Measurements from ENCODE around the gene DROSHA. TPM values are rescaled to one million over a fixed set of nuclear protein-coding genes. Genes with fewer than 3 reads are reported as not detected.

Gene DROSHA
- total RNA-seq, 3 donors from 2014 or later (not counting 1 experiment from before 2014, with no cell fraction given), result 44.9 to 55.9 (median 50.5) TPM

GRCh38 chr5:31410089-31410488 is 121.8 kb downstream of the DROSHA start:
- no peaks in the 10 kb centered on the region for H3K27me3 Mint-ChIP-seq (ENCODE audit: low read depth in 2 of 2)
- no peak overlapping the region for H3K27ac Mint-ChIP-seq
- Histone ChIP-seq H3K9me3 (ENCODE audit: control insufficient read depth, insufficient read depth, low read length) (no peaks in the 10 kb centered on the region), H3K4me3 (ENCODE audit: low read length) (no peak overlapping the region), H3K27ac (ENCODE audit: low read length) (no peak overlapping the region), H3K36me3 (ENCODE audit: control insufficient read depth, insufficient read depth, low read length) (peaks cover 66% of the 10 kb centered on the region), H3K27me3 (ENCODE audit: control insufficient read depth, insufficient read depth, low read length) (no peaks in the 10 kb centered on the region), H3K4me1 (ENCODE audit: control insufficient read depth, insufficient read depth, low read length) (no peaks in the 10 kb centered on the region)
- no peak for TF ChIP-seq CTCF (IDR thresholded peaks at IDR 0.05)
- ATAC-seq (no peak), DNase-seq (no peak)
- H3K9me3 Mint-ChIP-seq, result no peaks in the 10 kb centered on the region
- peaks cover 0 to 5% of the 10 kb centered on the region in 2 donors for H3K4me1 Mint-ChIP-seq
- WGBS (ENCODE audit: insufficient coverage), result 100% methylated on average over 1 of the region's 5 CpGs
- peaks cover 27% of the 10 kb centered on the region for H3K36me3 Mint-ChIP-seq
- H3K4me3 Mint-ChIP-seq, result no peak overlapping the region
- intact Hi-C loops (cut with micrococcal nuclease), result no loop called here

DNA sequence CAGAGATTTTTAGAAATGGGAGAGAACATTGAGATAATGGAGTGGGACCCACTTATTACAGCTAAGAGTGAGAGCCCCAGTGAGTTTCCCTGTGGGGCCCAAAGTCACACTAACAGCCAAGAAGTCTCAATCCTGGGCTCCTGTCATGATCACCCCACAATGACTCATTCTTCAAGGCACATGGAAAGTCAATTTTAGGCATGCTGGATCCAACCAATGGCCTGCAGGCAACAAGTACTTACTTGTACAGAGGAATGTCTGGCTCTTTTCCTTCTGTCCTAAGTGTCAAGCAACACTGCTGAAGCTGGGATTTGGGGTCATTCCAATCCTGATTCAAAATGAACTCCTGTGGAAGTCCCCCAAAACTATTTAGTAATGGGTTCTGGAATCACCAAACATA is 123.1 kb downstream of the DROSHA start:
- no peaks in the 10 kb centered on the region for H3K9me3 Mint-ChIP-seq
- no peak overlapping the region for H3K4me3 Mint-ChIP-seq
- H3K27me3 Mint-ChIP-seq (ENCODE audit: low read depth in 2 of 2), result no peaks in the 10 kb centered on the region
- DNase-seq (no peak), ATAC-seq (no peak)
- no peak for TF ChIP-seq CTCF (IDR thresholded peaks at IDR 0.05)
- H3K4me1 ChIP-seq (ENCODE audit: control insufficient read depth, insufficient read depth, low read length), result no peaks in the 10 kb centered on the region
- peaks cover 70% of the 10 kb centered on the region for H3K36me3 ChIP-seq (ENCODE audit: control insufficient read depth, insufficient read depth, low read length)
- H3K36me3 Mint-ChIP-seq, result peaks cover 36% of the 10 kb centered on the region
- H3K4me3 ChIP-seq (ENCODE audit: low read length), result no peak overlapping the region
- no peak overlapping the region for H3K27ac Mint-ChIP-seq
- intact Hi-C loops (cut with micrococcal nuclease), result no loop called here
- no peak overlapping the region for H3K27ac ChIP-seq (ENCODE audit: low read length)
- no peaks in the 10 kb centered on the region for H3K27me3 ChIP-seq (ENCODE audit: control insufficient read depth, insufficient read depth, low read length)
- H3K4me1 Mint-ChIP-seq, result peaks cover 0 to 3% of the 10 kb centered on the region in 2 donors
- H3K9me3 ChIP-seq (ENCODE audit: control insufficient read depth, insufficient read depth, low read length), result no peaks in the 10 kb centered on the region

DNA sequence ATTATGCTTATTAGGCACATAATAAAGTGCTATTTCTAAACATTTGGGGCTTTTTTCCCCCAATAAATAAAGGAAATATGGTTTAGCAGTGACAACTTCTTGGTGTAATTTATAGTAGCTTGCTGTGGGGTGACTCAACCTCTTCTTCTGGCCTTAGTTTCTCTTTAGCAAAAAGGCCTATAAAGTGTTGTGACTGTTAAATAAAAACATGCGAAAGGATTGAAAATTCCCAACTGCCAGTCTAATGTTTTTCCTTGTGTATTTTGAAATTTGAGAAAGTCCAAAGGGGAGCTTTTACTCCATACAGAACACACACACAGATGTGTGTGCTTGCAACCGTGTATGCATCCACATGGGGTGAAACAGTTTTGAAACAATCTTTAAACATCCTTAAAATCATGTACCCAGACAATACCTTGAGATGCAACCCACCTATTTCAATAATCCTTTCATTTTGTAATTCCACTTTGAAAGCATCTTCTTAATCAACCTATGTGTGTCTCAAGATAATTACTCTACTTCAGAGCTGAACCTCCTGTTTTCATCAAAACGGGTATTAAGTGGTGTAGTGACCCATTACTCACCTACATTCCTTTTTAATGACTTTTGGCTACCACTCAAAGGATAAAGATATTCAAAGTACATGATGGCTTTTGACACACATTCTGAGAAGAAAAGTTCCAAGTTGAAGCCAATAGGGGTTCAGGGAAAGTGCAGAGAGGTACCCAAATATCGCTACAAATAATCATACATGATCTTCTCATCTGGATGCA is 123.8 kb downstream of the DROSHA start:
- no peak overlapping the region for H3K4me3 ChIP-seq (ENCODE audit: low read length)
- H3K9me3 Mint-ChIP-seq, result no peaks in the 10 kb centered on the region
- no peak for DNase-seq
- no peak overlapping the region for H3K4me3 Mint-ChIP-seq
- peaks cover 69% of the 10 kb centered on the region for H3K36me3 ChIP-seq (ENCODE audit: control insufficient read depth, insufficient read depth, low read length)
- no peak overlapping the region for H3K27ac ChIP-seq (ENCODE audit: low read length)
- H3K27ac Mint-ChIP-seq, result no peak overlapping the region
- intact Hi-C loops (cut with micrococcal nuclease), result no loop called here
- 96% methylated on average over 3 of the region's 4 CpGs for WGBS (ENCODE audit: insufficient coverage)
- no peak for ATAC-seq
- H3K27me3 ChIP-seq (ENCODE audit: control insufficient read depth, insufficient read depth, low read length), result no peaks in the 10 kb centered on the region
- peaks cover 36% of the 10 kb centered on the region for H3K36me3 Mint-ChIP-seq
- H3K27me3 Mint-ChIP-seq (ENCODE audit: low read depth in 2 of 2), result no peaks in the 10 kb centered on the region
- no peak for TF ChIP-seq CTCF (IDR thresholded peaks at IDR 0.05)
- H3K9me3 ChIP-seq (ENCODE audit: control insufficient read depth, insufficient read depth, low read length), result no peaks in the 10 kb centered on the region
- no peaks in the 10 kb centered on the region for H3K4me1 Mint-ChIP-seq
- H3K4me1 ChIP-seq (ENCODE audit: control insufficient read depth, insufficient read depth, low read length), result no peaks in the 10 kb centered on the region

DNA sequence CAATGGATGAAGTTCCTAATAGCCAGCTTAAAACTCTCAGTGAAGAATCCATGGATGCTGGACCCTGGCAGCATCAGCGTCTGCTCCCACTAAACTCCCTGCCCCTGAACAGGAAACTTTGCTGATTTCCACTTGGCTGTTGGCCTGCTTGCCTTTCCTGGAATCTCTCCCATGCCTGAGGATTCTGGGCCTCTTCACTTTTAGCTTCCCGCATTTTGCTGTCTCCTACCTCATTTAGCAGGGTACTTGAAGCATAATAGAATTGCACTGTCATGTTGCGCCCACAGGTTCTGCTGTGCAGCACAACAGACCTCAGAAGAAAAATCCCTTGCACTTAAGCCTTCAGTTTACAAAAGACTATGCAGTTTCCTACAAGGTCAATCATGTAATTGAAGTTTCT is 127.6 kb downstream of the DROSHA start:
- Histone ChIP-seq H3K27me3 (ENCODE audit: control insufficient read depth, insufficient read depth, low read length) (no peaks in the 10 kb centered on the region), H3K36me3 (ENCODE audit: control insufficient read depth, insufficient read depth, low read length) (peaks cover 53% of the 10 kb centered on the region), H3K4me3 (ENCODE audit: low read length) (no peak overlapping the region), H3K4me1 (ENCODE audit: control insufficient read depth, insufficient read depth, low read length) (no peaks in the 10 kb centered on the region), H3K9me3 (ENCODE audit: control insufficient read depth, insufficient read depth, low read length) (no peaks in the 10 kb centered on the region), H3K27ac (ENCODE audit: low read length) (no peak overlapping the region)
- Mint-ChIP-seq H3K4me3 (no peak overlapping the region), H3K4me1 (no peaks in the 10 kb centered on the region), H3K27ac (no peak overlapping the region), H3K36me3 (peaks cover 32% of the 10 kb centered on the region), H3K27me3 (ENCODE audit: low read depth in 2 of 2) (no peaks in the 10 kb centered on the region), H3K9me3 (no peaks in the 10 kb centered on the region)
- ATAC-seq (no peak), DNase-seq (no peak)
- intact Hi-C loops (cut with micrococcal nuclease), result no loop called here
- no peak for TF ChIP-seq CTCF (IDR thresholded peaks at IDR 0.05)
- WGBS (ENCODE audit: insufficient coverage), result 99% methylated on average over 3 of the region's 3 CpGs
